Measurements from ENCODE around the gene EIF2S1.
"Not testable (repeated sequence)": the region's sequence is repeated elsewhere in the genome, so short reads cannot be mapped to it uniquely, and the experiment has no call there.

Gene EIF2S1

GRCh38 chr14:67372833-67373232 is 12.7 kb downstream of the EIF2S1 start:
- DNase-seq: no peak

- DNase-seq: no peak
These were observed 13.2 kb downstream of the EIF2S1 start for GRCh38 chr14:67373347-67373746.

GRCh38 chr14:67377916-67378315 is 17.8 kb downstream of the EIF2S1 start:
- no peak for DNase-seq

DNA sequence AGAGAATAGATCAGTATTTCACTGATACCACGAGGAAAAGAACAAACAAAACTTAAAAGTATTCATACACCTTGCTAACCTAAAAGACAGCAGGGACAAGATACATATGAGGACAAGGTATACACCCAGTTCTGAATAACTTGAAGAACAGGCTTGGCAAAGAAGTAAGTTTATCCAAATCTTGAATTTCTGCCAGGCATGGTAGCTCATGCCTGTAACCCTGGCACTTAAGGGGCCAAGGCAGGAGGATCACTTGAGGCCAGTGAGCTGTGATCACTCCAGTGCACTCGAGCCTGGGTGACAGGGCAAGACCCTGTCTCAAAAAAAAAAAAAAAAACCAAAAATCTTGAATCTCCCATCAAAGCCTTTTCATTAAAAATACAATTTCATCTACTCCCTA is 25.0 kb downstream of the EIF2S1 start:
- DNase-seq: no peak

DNA sequence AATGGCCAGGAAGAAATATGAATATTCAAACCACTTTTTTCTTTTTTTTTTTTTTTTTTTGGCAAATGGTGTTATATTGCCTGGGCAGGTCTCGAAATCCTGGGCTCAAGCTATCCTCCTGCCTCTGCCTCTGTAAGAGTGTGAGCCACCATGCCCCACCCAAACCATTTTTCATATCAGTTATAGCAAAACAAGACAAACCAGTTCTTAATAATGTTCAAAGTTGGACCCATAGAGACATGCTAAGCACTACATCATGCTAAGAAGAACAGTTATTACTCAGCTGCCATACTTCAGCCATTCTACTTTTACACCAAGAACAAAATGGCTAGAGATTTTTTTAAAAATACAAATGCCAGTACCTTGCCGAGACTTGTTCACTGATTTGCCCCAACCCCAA is 25.5 kb downstream of the EIF2S1 start:
- no peak for DNase-seq

DNA sequence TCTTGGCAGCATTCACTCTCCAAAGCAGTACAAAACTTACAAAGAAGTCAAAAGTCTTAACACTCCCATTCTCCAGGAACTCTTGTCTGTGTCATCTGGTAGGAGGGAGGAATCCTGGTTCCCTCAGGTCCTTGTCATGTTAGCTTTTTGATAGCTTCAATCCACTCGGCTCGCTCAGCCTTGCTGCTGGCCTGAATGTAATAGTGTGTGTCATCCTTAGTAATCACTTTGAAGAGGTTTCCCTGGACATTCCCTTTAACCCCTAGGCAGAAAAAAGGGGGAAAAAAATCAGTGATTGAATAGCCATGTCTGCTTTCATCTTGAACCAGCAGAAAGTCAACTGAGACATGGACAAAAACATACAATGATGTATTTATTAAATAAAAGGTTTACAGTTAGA is 27.1 kb downstream of the EIF2S1 start:
- no peak for DNase-seq

- no peak for DNase-seq
These were observed 29.1 kb downstream of the EIF2S1 start for GRCh38 chr14:67389275-67389674.

GRCh38 chr14:67389811-67390534 is 29.8 kb downstream of the EIF2S1 start:
- no peak for DNase-seq

- DNase-seq: no peak
These were observed 31.1 kb downstream of the EIF2S1 start for GRCh38 chr14:67391268-67391667.

DNA sequence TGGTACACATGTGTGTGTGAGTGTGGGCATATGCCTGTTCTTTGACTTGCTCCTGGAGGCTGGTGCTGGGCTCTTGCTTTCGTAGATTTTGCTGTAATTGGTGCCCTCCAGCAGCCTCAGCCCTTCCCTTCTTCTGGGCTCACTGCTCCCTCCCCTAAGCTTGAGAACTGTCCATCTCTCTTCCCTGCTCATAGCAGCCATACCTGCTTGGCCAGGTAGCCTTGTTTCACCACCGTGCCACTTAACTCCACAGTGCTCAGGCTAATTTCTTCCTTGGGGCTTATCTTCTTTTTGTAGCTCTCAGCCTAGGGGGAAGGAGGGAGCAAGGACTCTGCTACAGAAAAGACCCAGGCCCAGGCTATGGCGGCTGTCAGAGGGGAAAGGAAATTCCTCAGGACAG is 32.0 kb downstream of the EIF2S1 start:
- no peak for DNase-seq

GRCh38 chr14:67392800-67393199 is 32.7 kb downstream of the EIF2S1 start:
- DNase-seq: no peak

DNA sequence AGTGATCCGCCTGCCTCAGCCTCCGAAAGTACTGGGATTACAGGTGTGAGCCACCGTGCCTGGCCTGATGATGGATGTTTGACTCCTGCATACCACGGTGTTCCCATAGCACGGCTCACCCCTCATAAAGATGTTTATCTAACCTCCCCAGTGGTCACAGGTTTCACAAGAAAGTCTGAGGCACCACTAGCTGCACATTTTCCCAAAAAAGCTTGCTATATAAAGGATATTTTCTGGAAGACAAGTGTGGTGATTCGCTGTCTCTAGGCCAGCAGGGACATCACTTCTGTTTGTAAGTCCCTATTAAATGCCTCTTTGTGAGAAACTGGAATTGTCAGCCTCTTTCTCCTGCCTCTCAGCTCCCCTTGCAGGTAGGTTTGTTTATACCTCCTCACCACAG is 33.6 kb downstream of the EIF2S1 start:
- no peak for DNase-seq

- DNase-seq: no peak
These were observed 35.2 kb downstream of the EIF2S1 start for GRCh38 chr14:67395086-67395875.

DNA sequence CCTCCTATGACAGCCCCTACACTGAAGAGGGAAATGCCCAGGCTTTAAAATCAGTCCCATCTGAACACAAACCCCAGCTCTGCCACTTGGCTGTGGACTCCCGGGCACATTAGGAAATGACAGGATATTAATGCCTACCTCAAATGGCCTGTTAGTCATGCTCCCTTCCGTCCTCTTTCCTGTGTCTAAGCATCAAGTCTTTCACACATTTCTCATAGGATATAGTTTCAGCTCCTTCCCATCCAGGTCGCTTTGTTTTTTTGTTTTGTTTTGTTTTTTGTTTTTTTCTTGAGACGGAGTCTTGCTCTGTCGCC is 35.7 kb downstream of the EIF2S1 start:
- DNase-seq: no peak

- DNase-seq: no peak
These were observed 36.3 kb downstream of the EIF2S1 start for GRCh38 chr14:67396381-67396970.

GRCh38 chr14:67397536-67397935 is 37.4 kb downstream of the EIF2S1 start:
- no peak for DNase-seq

DNA sequence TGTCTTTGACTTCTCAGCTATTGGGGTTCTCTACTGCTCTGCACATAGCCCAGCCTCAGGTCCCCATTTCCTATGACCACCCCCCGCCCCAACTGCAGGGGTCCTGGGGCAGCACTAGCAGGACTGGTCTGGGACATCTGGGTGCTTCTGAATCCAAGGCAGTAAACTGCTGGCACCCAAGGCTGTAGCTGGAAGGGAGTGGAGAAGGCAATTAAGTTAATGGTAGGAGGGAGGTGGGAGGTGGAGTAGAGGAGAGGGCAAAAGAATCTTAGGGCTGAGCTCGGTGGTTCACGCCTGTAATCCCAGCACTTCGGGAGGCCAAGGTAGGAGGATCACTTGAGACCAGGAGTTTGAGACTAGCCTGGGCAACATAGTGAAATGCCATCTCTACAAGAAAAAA is 40.3 kb downstream of the EIF2S1 start:
- no peak for DNase-seq

DNA sequence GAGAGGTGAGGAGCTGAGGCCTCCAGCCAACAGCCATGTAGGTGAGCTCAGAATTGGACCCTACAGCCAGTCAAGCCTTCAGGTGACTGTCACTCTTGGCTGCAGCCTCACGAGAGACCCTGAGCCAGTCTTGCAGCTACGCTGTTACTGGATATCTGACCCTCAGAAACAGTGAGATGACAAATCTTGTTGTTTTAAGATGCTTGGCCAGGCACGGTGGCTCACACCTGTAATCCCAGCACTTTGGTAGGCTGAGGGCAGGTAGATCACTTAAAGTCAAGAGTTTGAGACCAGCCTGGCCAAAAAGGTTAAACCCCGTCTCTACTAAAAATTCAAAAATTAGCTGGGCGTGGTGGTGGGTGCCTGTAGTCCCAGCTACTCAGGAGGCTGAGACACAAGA is 45.6 kb downstream of the EIF2S1 start:
- no peak for DNase-seq

GRCh38 chr14:67408122-67408801 is 48.1 kb downstream of the EIF2S1 start:
- DNase-seq: not testable (repeated sequence)

- DNase-seq: no peak
These were observed 49.3 kb downstream of the EIF2S1 start for GRCh38 chr14:67409461-67409860.

- no peak for DNase-seq
These were observed 50.2 kb downstream of the EIF2S1 start for GRCh38 chr14:67410313-67410712.

GRCh38 chr14:67411370-67411769 is 51.2 kb downstream of the EIF2S1 start:
- DNase-seq: no peak

GRCh38 chr14:67411820-67412421 is 51.8 kb downstream of the EIF2S1 start, which contains the start of gene PLEK2:
Gene PLEK2 (minus strand): TSS chr14:67412165. CDS start chr14:67412059, 106 bp downstream.
- no peak for DNase-seq

All from NCI-H1694 (cell line).